ENCODE measurements around the gene PLEKHH1. TPM values are rescaled to one million over a fixed set of nuclear protein-coding genes. Genes with fewer than 3 reads are reported as not detected.

The PLEKHH1 gene
- polyA plus RNA-seq, 3 donors, result 0.23 TPM; not detected in 2

GRCh38 chr14:67630938-67631337 is 97.8 kb downstream of the PLEKHH1 start:
- no peaks in the 10 kb centered on the region for H3K9me3 Mint-ChIP-seq
- no peak overlapping the region for H3K4me3 ChIP-seq (replicated peaks in 1 of 3; ENCODE audit: low read depth in 2 of 3, low read length in 3 of 3)
- TF ChIP-seq CTCF (IDR thresholded peaks at IDR 0.05), result no peak
- no peaks in the 10 kb centered on the region for H3K27me3 ChIP-seq (ENCODE audit: control insufficient read depth in 2 of 2, insufficient read depth in 2 of 2, low read length in 2 of 2)
- H3K9me3 ChIP-seq (replicated peaks in 1 of 2; ENCODE audit: control insufficient read depth in 1 of 2, insufficient read depth in 1 of 2, low read length in 2 of 2), result no peaks in the 10 kb centered on the region
- H3K4me2 ChIP-seq (replicated peaks; ENCODE audit: extremely low read depth, low read length, poor library complexity, severe bottlenecking), result no peak overlapping the region
- H3K4me1 Mint-ChIP-seq, result no peaks in the 10 kb centered on the region
- H3K4me3 Mint-ChIP-seq, result no peak overlapping the region
- H4K20me1 ChIP-seq (ENCODE audit: insufficient read depth, low read length), result no peaks in the 10 kb centered on the region
- peaks cover 0 to 2% (median 0%) of the 10 kb centered on the region in 3 donors for H3K27me3 Mint-ChIP-seq (ENCODE audit: low read depth in 3 of 3)
- no peak for DNase-seq
- H3K4me1 ChIP-seq (ENCODE audit: control insufficient read depth in 1 of 2, insufficient read depth in 2 of 2, low read length in 2 of 2), result no peaks in the 10 kb centered on the region
- H3K79me2 ChIP-seq (ENCODE audit: insufficient read depth, low read length), result no peaks in the 10 kb centered on the region
- H3K27ac ChIP-seq (ENCODE audit: low read depth in 1 of 2, low read length in 2 of 2), result no peak overlapping the region
- H2AFZ ChIP-seq (ENCODE audit: insufficient read depth, low read depth, low read length, poor library complexity, severe bottlenecking), result no peak overlapping the region
- no peaks in the 10 kb centered on the region for H3K36me3 Mint-ChIP-seq
- H3K9ac ChIP-seq (ENCODE audit: insufficient read depth, low read length, poor library complexity, severe bottlenecking), result no peak overlapping the region
- intact Hi-C loops (cut with micrococcal nuclease), result no loop called here
- WGBS (ENCODE audit: insufficient coverage), result 86% methylated on average over 3 of the region's 5 CpGs
- H3K36me3 ChIP-seq (replicated peaks in 1 of 2; ENCODE audit: control insufficient read depth in 1 of 2, insufficient read depth in 2 of 2, low read length in 2 of 2), result no peaks in the 10 kb centered on the region
- no peak overlapping the region for H3K27ac Mint-ChIP-seq

GRCh38 chr14:67633451-67634147 is 100.5 kb downstream of the PLEKHH1 start:
- H3K4me2 ChIP-seq (replicated peaks; ENCODE audit: extremely low read depth, low read length, poor library complexity, severe bottlenecking), result no peak overlapping the region
- Mint-ChIP-seq H3K9me3 (no peaks in the 10 kb centered on the region), H3K36me3 (no peaks in the 10 kb centered on the region), H3K4me1 (no peaks in the 10 kb centered on the region), H3K27ac (no peak overlapping the region), H3K27me3 (ENCODE audit: low read depth in 3 of 3) (no peaks in the 10 kb centered on the region), H3K4me3 (no peak overlapping the region)
- intact Hi-C loops (cut with micrococcal nuclease), result no loop called here
- no peaks in the 10 kb centered on the region for H3K36me3 ChIP-seq (replicated peaks in 1 of 2; ENCODE audit: control insufficient read depth in 1 of 2, insufficient read depth in 2 of 2, low read length in 2 of 2)
- DNase-seq, result no peak
- H3K4me1 ChIP-seq (ENCODE audit: control insufficient read depth in 1 of 2, insufficient read depth in 2 of 2, low read length in 2 of 2), result no peaks in the 10 kb centered on the region
- H3K9me3 ChIP-seq (replicated peaks in 1 of 2; ENCODE audit: control insufficient read depth in 1 of 2, insufficient read depth in 1 of 2, low read length in 2 of 2), result no peaks in the 10 kb centered on the region
- no peak for TF ChIP-seq CTCF (IDR thresholded peaks at IDR 0.05)
- no peaks in the 10 kb centered on the region for H3K79me2 ChIP-seq (ENCODE audit: insufficient read depth, low read length)
- WGBS (ENCODE audit: insufficient coverage), result 100% methylated on average over 2 of the region's 5 CpGs
- H3K4me3 ChIP-seq (replicated peaks in 1 of 3; ENCODE audit: low read depth in 2 of 3, low read length in 3 of 3), result no peak overlapping the region
- no peak overlapping the region for H3K9ac ChIP-seq (ENCODE audit: insufficient read depth, low read length, poor library complexity, severe bottlenecking)
- no peaks in the 10 kb centered on the region for H4K20me1 ChIP-seq (ENCODE audit: insufficient read depth, low read length)
- H3K27me3 ChIP-seq (ENCODE audit: control insufficient read depth in 2 of 2, insufficient read depth in 2 of 2, low read length in 2 of 2), result no peaks in the 10 kb centered on the region
- H2AFZ ChIP-seq (ENCODE audit: insufficient read depth, low read depth, low read length, poor library complexity, severe bottlenecking), result no peak overlapping the region
- H3K27ac ChIP-seq (ENCODE audit: low read depth in 1 of 2, low read length in 2 of 2), result no peak overlapping the region

All from CD14-positive monocyte (primary cell).